ENCODE measurements around the gene RAP1A. TPM values are rescaled to one million over a fixed set of nuclear protein-coding genes. Genes with fewer than 3 reads are reported as not detected.

The RAP1A gene
- total RNA-seq, 1 experiment from 2014 or later: 55.3 TPM

DNA sequence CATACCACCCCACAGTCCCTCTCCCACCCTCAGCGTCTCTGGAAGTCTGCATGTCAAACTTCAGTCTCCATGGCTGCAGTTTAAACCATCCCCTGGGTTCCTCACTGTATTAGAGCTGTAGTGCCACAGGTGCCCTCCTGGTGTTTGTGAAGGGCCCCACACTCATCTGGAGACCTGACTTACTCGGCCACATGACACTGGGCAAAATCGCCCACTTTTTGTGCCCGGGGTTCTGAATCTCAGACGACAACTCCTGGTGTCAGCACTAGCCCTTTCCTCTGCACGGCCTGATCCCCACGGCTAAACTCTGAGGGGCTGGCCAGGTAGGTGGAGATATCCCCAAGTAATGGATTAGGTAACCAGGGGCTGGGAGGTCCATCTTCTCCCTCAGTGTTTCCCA is 113.1 kb downstream of the RAP1A start:
- Histone ChIP-seq H2AFZ (ENCODE audit: low read length) (no peak overlapping the region), H3K9me2 (replicated peaks; ENCODE audit: insufficient read depth, low read length) (no peaks in the 10 kb centered on the region), H4K20me1 (ENCODE audit: insufficient read depth, low read depth, low read length) (peaks cover 12% of the 10 kb centered on the region; the same call in 1 of the 2 replicates), H3K27me3 (ENCODE audit: low read length) (no peaks in the 10 kb centered on the region), H3K4me2 (ENCODE audit: low read depth, low read length, poor library complexity, severe bottlenecking) (no peak overlapping the region), H3K9me3 (ENCODE audit: low read length) (no peaks in the 10 kb centered on the region), H3K4me3 (ENCODE audit: low read length) (no peak overlapping the region), H3K36me3 (ENCODE audit: insufficient read depth, low read length) (no peaks in the 10 kb centered on the region), H3K4me1 (ENCODE audit: low read length) (peaks cover 13% of the 10 kb centered on the region), H3K79me2 (ENCODE audit: low read length) (no peaks in the 10 kb centered on the region), H3K27ac (ENCODE audit: low read length) (no peak overlapping the region), H3K9ac (ENCODE audit: low read length) (no peak overlapping the region)
- DNase-seq: no peak

DNA sequence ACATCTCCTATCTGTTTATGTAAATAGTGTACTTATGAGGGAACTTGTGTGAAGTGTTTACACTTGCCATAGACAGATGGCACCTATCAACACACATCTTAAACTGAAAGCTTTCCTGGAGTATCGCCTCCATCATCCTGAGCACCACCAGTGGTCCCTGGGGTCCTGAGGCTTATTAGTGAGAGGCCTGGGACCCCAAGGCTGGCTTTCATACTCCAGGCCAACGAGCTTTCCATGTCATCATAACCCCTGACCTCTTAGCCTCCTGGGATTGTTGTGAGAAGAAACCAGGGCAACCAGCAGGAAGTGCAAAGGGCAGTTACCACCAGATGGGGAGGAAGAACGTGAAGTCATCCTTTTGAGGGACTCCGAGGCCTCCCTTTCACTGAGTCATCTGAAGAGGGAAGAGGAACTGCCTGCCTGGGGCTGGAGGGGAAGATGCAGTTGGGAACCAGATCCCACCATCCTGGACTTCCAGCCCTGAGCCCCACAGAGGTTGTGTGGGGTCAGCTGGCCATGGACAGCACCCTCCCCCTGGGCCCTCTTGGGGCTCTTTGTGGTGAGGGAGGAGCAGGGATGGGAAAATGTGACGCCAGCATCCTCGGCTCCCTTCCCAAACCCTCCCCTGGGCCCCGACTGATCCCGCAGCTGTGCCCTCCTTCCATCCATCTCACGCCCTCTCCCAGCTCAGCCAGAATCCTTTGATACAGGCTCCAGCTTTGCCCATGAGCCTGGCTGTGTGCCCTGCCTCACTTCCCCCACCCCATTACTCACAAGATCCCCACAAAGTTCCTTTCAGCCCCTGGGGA is 113.8 kb downstream of the RAP1A start:
- no peaks in the 10 kb centered on the region for H3K79me2 ChIP-seq (ENCODE audit: low read length)
- H3K9me3 ChIP-seq (ENCODE audit: low read length): no peaks in the 10 kb centered on the region
- H3K9ac ChIP-seq (ENCODE audit: low read length): no peak overlapping the region
- H3K9me2 ChIP-seq (replicated peaks; ENCODE audit: insufficient read depth, low read length): no peaks in the 10 kb centered on the region
- no peaks in the 10 kb centered on the region for H3K36me3 ChIP-seq (ENCODE audit: insufficient read depth, low read length)
- H3K27me3 ChIP-seq (ENCODE audit: low read length): no peaks in the 10 kb centered on the region
- no peak overlapping the region for H2AFZ ChIP-seq (ENCODE audit: low read length)
- H4K20me1 ChIP-seq (ENCODE audit: insufficient read depth, low read depth, low read length): peaks cover 12% of the 10 kb centered on the region; the same call in 1 of the 2 replicates
- no peak overlapping the region for H3K4me3 ChIP-seq (ENCODE audit: low read length)
- no peak for DNase-seq
- H3K4me1 ChIP-seq (ENCODE audit: low read length): peaks cover 20% of the 10 kb centered on the region
- H3K4me2 ChIP-seq (ENCODE audit: low read depth, low read length, poor library complexity, severe bottlenecking): no peak overlapping the region
- no peak overlapping the region for H3K27ac ChIP-seq (ENCODE audit: low read length)

DNA sequence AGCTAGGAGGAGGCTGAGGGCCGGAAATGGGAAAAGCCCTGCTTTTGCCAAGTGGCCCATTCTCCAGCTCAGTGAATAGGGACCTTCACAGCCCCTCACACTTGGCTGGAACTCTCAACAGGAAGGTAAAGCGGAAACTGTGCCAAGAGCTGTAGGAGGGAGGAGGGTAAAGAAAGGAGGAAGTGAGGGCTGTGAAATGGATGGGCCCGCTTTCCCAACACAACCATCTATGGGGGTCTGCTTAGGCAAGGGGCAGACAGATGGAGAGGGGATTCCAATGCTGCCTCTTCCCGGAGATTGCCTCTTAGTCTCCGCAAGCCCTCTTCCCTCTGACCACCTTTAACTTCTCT is 114.4 kb downstream of the RAP1A start:
- H3K79me2 ChIP-seq (ENCODE audit: low read length): no peaks in the 10 kb centered on the region
- H3K4me2 ChIP-seq (ENCODE audit: low read depth, low read length, poor library complexity, severe bottlenecking): no peak overlapping the region
- peaks cover 22% of the 10 kb centered on the region for H3K4me1 ChIP-seq (ENCODE audit: low read length)
- H3K27me3 ChIP-seq (ENCODE audit: low read length): no peaks in the 10 kb centered on the region
- H3K9me3 ChIP-seq (ENCODE audit: low read length): no peaks in the 10 kb centered on the region
- H3K27ac ChIP-seq (ENCODE audit: low read length): no peak overlapping the region
- H3K4me3 ChIP-seq (ENCODE audit: low read length): no peak overlapping the region
- H4K20me1 ChIP-seq (ENCODE audit: insufficient read depth, low read depth, low read length): peaks cover 12% of the 10 kb centered on the region; the same call in 1 of the 2 replicates
- H3K36me3 ChIP-seq (ENCODE audit: insufficient read depth, low read length): no peaks in the 10 kb centered on the region
- H2AFZ ChIP-seq (ENCODE audit: low read length): no peak overlapping the region
- no peaks in the 10 kb centered on the region for H3K9me2 ChIP-seq (replicated peaks; ENCODE audit: insufficient read depth, low read length)
- no peak for DNase-seq
- H3K9ac ChIP-seq (ENCODE audit: low read length): no peak overlapping the region

DNA sequence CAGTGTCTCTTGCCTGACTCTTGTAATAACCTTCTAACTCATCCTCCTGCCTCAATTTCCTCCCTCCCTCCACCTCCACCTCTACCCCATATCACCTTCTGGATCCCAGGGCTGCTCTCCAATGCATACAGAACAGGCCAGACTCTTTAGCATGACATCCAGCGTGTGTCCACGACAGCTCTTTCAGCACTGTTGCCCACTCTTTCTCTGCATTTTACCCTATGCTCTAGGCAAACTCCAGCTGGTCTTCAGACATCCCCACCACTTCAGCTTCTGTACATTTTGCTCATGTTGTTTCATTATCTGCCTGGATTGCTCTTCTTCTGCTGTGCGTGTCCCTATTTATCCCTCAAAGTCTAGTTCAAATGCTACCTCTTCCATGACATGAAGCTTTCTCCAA is 114.8 kb downstream of the RAP1A start:
- peaks cover 12% of the 10 kb centered on the region; the same call in 1 of the 2 replicates for H4K20me1 ChIP-seq (ENCODE audit: insufficient read depth, low read depth, low read length)
- peaks cover 23% of the 10 kb centered on the region for H3K4me1 ChIP-seq (ENCODE audit: low read length)
- no peaks in the 10 kb centered on the region for H3K79me2 ChIP-seq (ENCODE audit: low read length)
- no peak overlapping the region for H2AFZ ChIP-seq (ENCODE audit: low read length)
- no peak overlapping the region for H3K27ac ChIP-seq (ENCODE audit: low read length)
- no peak for DNase-seq
- H3K9me2 ChIP-seq (replicated peaks; ENCODE audit: insufficient read depth, low read length): no peaks in the 10 kb centered on the region
- no peak overlapping the region for H3K9ac ChIP-seq (ENCODE audit: low read length)
- H3K4me2 ChIP-seq (ENCODE audit: low read depth, low read length, poor library complexity, severe bottlenecking): no peak overlapping the region
- H3K4me3 ChIP-seq (ENCODE audit: low read length): no peak overlapping the region
- no peaks in the 10 kb centered on the region for H3K27me3 ChIP-seq (ENCODE audit: low read length)
- no peaks in the 10 kb centered on the region for H3K9me3 ChIP-seq (ENCODE audit: low read length)
- H3K36me3 ChIP-seq (ENCODE audit: insufficient read depth, low read length): no peaks in the 10 kb centered on the region

DNA sequence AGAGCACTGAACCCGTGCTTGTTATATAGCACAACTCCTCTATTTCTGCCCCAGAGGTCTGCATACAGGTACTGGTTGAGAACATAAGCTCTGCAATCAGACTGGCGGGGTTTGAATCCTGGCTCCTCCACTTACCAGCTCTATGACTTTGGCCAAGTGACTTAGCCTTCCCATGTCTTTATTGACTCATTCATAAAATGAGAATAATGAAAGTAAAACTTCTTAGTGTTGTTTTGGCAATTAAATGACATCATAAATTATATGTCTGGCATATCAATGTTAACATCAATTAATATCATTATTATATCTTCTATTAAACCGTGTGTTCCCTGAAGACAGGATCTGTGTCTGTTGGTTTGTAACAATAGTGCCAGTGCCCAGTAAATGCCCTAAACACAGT is 115.3 kb downstream of the RAP1A start:
- H3K27ac ChIP-seq (ENCODE audit: low read length): no peak overlapping the region
- H3K79me2 ChIP-seq (ENCODE audit: low read length): no peaks in the 10 kb centered on the region

DNA sequence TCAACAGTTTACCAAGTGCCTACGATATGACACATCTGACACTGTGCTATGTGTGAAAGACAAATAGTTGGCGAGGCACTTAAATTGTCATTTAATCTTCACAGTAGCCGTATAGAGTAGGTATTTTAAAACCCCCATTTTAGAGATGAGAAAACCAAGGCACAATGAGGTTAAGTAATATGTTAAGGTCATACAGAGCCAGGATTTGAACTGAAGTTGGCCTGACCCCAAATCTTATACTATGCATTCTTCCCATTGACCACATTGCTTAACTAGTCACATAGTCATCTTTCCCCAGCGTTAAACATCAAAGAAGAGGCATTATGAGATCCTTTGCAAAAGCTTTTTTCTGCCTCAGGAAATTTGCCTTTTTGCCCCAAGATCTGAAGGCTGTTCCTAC is 115.7 kb downstream of the RAP1A start:
- DNase-seq: no peak
- no peak overlapping the region for H2AFZ ChIP-seq (ENCODE audit: low read length)
- peaks cover 30% of the 10 kb centered on the region for H3K4me1 ChIP-seq (ENCODE audit: low read length)
- H3K9me2 ChIP-seq (replicated peaks; ENCODE audit: insufficient read depth, low read length): no peaks in the 10 kb centered on the region
- no peaks in the 10 kb centered on the region for H3K36me3 ChIP-seq (ENCODE audit: insufficient read depth, low read length)
- H3K27ac ChIP-seq (ENCODE audit: low read length): no peak overlapping the region
- H4K20me1 ChIP-seq (ENCODE audit: insufficient read depth, low read depth, low read length): peaks cover 12% of the 10 kb centered on the region; the same call in 1 of the 2 replicates
- H3K4me2 ChIP-seq (ENCODE audit: low read depth, low read length, poor library complexity, severe bottlenecking): no peak overlapping the region
- no peaks in the 10 kb centered on the region for H3K79me2 ChIP-seq (ENCODE audit: low read length)
- H3K4me3 ChIP-seq (ENCODE audit: low read length): no peak overlapping the region
- H3K9ac ChIP-seq (ENCODE audit: low read length): no peak overlapping the region
- no peaks in the 10 kb centered on the region for H3K9me3 ChIP-seq (ENCODE audit: low read length)
- no peaks in the 10 kb centered on the region for H3K27me3 ChIP-seq (ENCODE audit: low read length)

More for the DNA sequence above, 115.3 kb downstream of the RAP1A start:
- Histone ChIP-seq H3K9ac (ENCODE audit: low read length) (no peak overlapping the region), H3K36me3 (ENCODE audit: insufficient read depth, low read length) (no peaks in the 10 kb centered on the region), H3K4me3 (ENCODE audit: low read length) (no peak overlapping the region), H3K27me3 (ENCODE audit: low read length) (no peaks in the 10 kb centered on the region), H3K4me1 (ENCODE audit: low read length) (peaks cover 27% of the 10 kb centered on the region), H3K4me2 (ENCODE audit: low read depth, low read length, poor library complexity, severe bottlenecking) (no peak overlapping the region), H3K9me3 (ENCODE audit: low read length) (no peaks in the 10 kb centered on the region), H3K9me2 (replicated peaks; ENCODE audit: insufficient read depth, low read length) (no peaks in the 10 kb centered on the region), H2AFZ (ENCODE audit: low read length) (no peak overlapping the region), H4K20me1 (ENCODE audit: insufficient read depth, low read depth, low read length) (peaks cover 12% of the 10 kb centered on the region; the same call in 1 of the 2 replicates)
- DNase-seq: no peak

DNA sequence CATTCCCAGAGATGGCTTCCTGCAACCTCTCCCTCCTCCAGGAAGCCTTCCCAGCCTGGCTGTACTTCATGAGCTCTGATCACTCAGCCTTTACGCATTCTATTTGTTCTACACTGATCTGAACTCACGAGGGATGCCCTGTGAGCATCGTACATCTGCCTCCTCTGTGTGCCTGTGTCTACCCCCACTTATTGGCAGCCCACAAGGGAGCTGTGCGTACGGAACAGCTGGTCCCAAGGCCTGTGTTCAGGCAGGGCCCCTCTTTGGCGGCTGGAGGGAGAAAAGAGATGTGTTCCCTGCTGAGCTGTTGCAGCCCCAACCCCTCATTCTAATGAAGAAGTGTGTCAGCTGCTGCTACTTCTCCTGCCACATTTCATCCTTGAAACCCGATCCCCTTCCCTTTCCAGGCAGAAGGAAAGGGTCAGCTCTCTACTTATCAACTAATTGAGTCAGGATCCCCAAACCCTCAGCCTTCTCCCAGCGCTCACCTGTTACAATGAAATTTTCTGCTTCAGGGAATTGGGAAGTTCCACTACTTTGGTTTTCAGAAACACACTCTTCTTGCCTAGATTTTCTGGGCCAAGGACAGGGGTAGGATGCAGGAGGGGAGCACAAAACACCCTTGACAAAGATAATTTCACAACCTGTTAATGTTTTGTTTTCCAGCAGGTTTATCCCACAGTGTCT is 116.4 kb downstream of the RAP1A start:
- peaks cover 30% of the 10 kb centered on the region for H3K4me1 ChIP-seq (ENCODE audit: low read length)
- no peaks in the 10 kb centered on the region for H3K9me2 ChIP-seq (replicated peaks; ENCODE audit: insufficient read depth, low read length)
- DNase-seq: no peak
- no peaks in the 10 kb centered on the region for H3K36me3 ChIP-seq (ENCODE audit: insufficient read depth, low read length)
- H2AFZ ChIP-seq (ENCODE audit: low read length): no peak overlapping the region
- peaks cover 12% of the 10 kb centered on the region; the same call in 1 of the 2 replicates for H4K20me1 ChIP-seq (ENCODE audit: insufficient read depth, low read depth, low read length)
- H3K4me3 ChIP-seq (ENCODE audit: low read length): no peak overlapping the region
- H3K27me3 ChIP-seq (ENCODE audit: low read length): no peaks in the 10 kb centered on the region
- H3K9me3 ChIP-seq (ENCODE audit: low read length): no peaks in the 10 kb centered on the region
- H3K79me2 ChIP-seq (ENCODE audit: low read length): no peaks in the 10 kb centered on the region
- no peak overlapping the region for H3K27ac ChIP-seq (ENCODE audit: low read length)
- H3K9ac ChIP-seq (ENCODE audit: low read length): no peak overlapping the region
- no peak overlapping the region for H3K4me2 ChIP-seq (ENCODE audit: low read depth, low read length, poor library complexity, severe bottlenecking)

DNA sequence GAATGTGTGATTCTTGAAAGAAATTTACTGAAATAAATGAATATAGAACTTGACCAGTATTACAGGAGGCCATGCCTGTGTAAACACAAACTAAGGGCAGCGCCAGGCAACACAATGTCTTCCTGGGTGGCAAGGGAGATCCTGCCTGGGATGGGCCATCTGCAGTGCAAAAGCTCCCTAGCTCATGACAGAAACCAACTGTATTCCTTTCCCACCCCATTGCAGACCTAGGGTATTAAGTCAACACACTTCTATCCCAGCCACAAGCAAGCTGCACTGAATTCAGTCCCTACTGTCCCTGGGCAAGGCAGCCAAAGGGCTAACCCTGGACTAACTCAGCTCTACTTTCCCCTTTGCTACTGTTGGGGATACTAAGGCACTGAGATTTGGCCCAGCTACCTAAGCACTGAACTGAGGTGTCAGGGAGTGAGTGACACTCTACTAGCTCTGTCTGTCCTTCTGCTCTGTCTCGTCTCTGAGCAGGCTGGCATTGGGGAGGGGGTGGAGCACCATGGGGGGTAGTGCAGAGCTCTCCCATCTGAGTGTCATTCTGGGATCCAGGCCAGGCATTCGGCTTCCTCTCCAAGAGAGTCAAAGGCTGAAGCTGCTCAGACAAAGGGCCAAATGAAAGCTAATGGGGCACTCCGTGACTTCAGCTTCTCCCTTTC is 117.1 kb downstream of the RAP1A start:
- Histone ChIP-seq H3K27ac (ENCODE audit: low read length) (no peak overlapping the region), H3K79me2 (ENCODE audit: low read length) (no peaks in the 10 kb centered on the region), H3K4me2 (ENCODE audit: low read depth, low read length, poor library complexity, severe bottlenecking) (peak overlapping the region; percentile 95), H3K9ac (ENCODE audit: low read length) (peak overlapping the region; percentile 74; the same call in 1 of the 2 replicates), H3K36me3 (ENCODE audit: insufficient read depth, low read length) (no peaks in the 10 kb centered on the region), H2AFZ (ENCODE audit: low read length) (no peak overlapping the region), H3K4me3 (ENCODE audit: low read length) (peak overlapping the region; percentile 67; the same call in 1 of the 2 replicates), H3K27me3 (ENCODE audit: low read length) (no peaks in the 10 kb centered on the region), H3K9me2 (replicated peaks; ENCODE audit: insufficient read depth, low read length) (no peaks in the 10 kb centered on the region), H3K4me1 (ENCODE audit: low read length) (peaks cover 30% of the 10 kb centered on the region), H3K9me3 (ENCODE audit: low read length) (no peaks in the 10 kb centered on the region), H4K20me1 (ENCODE audit: insufficient read depth, low read depth, low read length) (peaks cover 12% of the 10 kb centered on the region; the same call in 1 of the 2 replicates)
- DNase-seq: no peak

All from Karpas-422 (cell line).